GM21526 (cell line): ENCODE data around the gene ATP6AP1.
"Not testable (repeated sequence)": the region's sequence is repeated elsewhere in the genome, so short reads cannot be mapped to it uniquely, and the experiment has no call there.

Source experiments
- ATAC-seq: cut with Tn5 transposase; IDR thresholded peaks from one replicate; pipeline ENCODE4 v1.9.1; 2021; ENCODE audit warnings: moderate library complexity; ENCODE audit not compliant: unreplicated experiment, low FRiP score

The ATP6AP1 gene

DNA sequence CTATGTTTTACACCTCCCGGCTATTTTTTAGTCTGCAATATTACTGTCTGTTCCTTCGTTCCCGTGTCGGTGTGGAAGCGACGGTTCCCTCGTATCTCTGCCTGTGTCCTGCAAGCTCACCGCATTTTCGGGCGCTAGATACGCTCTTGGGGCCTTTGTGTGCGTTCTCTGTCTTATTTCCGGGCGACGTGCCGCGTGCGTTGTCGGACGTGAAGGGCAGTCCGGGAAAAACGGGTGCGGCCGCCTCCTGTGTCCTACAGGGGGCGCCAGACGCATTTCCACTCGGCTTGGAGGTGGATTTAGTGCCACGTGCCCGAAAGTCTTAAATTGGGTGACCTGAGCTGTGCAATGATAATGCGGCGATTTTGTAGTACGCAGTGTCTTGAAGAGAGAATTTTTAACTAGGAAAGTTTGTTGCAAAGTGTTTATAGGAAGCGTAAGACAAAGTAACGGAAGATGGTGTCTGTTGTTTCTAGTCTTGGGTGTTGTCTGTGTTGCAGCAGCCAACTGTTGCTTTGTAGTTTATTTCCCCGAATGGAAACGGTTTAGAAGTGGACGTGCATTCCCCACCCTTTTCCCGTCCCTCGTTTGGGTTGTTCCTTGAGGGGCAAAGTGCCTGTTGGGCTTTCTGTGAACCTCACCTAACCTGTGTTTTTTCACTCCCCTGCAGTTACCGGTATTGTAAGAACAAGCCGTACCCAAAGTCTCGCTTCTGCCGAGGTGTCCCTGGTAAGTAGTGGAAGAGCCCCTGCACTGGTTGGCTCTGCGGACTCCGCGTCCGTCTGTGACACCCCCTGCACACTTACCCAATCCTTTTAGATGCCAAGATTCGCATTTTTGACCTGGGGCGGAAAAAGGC, 29.6 kb upstream of the ATP6AP1 start:
- peak; percentile 22 for ATAC-seq

GRCh38 chrX:154399527-154400368, 28.7 kb upstream of the ATP6AP1 start:
- ATAC-seq = no peak

- not testable (repeated sequence) for ATAC-seq
Observed at GRCh38 chrX:154400369-154400817, 28.1 kb upstream of the ATP6AP1 start.

GRCh38 chrX:154401045-154401799, 27.3 kb upstream of the ATP6AP1 start:
- ATAC-seq = no peak

DNA sequence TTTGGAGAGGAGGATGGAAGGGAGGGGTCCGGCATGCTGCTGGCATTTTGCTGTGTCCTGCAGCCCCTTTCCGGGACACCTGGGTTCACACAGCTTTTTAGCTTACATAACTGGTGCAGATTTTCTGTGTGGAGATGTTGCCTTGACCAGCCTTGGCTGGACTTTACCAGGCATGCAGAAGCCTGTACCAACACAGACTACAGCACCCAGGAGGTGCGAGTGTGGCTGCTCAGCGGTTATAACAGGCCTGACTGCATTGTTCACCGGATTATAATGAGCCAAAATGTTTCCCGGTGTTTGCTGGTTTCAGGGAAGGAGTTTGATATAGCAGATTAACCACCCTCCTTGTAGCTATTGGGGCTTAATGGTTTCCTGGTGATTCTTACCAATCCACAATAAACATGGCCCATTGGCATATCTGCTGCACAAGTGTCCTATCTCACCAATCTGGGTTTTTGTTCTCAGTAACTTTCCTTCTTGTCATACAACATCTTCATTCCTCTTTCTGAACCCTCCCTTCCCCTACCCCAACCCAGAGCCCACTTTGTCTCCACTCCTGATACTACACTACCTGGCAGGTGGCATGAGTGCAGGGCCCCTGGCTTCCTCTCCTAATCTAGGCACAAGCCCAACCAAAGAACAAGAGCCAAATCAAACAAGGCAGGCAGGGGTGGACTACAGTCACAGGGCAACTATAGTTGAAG, 26.4 kb upstream of the ATP6AP1 start:
- ATAC-seq = no peak

- ATAC-seq = no peak
Observed at GRCh38 chrX:154402622-154403127, 25.8 kb upstream of the ATP6AP1 start.

GRCh38 chrX:154403192-154403591, 25.3 kb upstream of the ATP6AP1 start:
- ATAC-seq = no peak

GRCh38 chrX:154403858-154404257, 24.6 kb upstream of the ATP6AP1 start:
- no peak for ATAC-seq

- no peak for ATAC-seq
Observed at GRCh38 chrX:154404625-154405192, 23.8 kb upstream of the ATP6AP1 start.

GRCh38 chrX:154408659-154409221, 19.7 kb upstream of the ATP6AP1 start:
- ATAC-seq = no peak

GRCh38 chrX:154409222-154409871, 19.1 kb upstream of the ATP6AP1 start, which contains the start of gene DNASE1L1:
Gene DNASE1L1 (minus strand): TSS chrX:154409254. CDS start chrX:154405568, 3,686 bp downstream.
- no peak for ATAC-seq

DNA sequence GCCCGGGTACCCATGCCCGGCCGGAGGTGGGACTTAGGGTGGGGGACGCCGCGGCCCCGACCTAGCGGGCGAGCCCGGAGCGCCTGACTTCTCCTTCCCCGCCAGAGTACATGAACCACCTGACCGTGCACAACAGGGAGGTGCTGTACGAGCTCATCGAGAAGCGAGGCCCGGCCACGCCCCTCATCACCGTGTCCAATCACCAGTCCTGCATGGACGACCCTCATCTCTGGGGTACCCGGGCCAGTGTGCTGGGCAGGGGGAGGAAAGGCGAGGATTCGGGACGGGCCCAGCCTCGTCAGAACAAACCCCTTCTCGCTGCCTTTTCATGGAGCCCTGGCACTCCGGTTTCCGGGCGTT, 16.5 kb upstream of the ATP6AP1 start:
- ATAC-seq = no peak

DNA sequence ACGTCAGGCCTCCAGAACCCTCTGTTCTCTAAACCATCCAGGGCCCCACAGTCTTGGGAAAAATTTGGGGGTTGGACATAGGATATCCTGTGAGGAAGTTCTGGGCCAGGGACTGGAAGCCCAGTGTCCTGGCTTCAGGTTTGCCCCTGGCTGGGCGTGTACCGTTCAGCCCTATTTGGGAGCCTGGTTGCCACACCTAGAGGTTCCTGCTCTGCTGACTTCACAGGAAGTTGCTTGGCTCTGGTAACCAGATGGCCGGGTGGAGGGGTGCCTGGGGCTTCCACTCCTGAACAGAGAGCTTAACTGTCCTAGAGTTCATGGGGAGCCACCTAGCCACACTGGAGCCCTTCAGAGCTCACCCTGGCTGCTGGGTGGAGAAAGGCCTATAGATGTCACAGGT, 16.0 kb upstream of the ATP6AP1 start:
- no peak for ATAC-seq

DNA sequence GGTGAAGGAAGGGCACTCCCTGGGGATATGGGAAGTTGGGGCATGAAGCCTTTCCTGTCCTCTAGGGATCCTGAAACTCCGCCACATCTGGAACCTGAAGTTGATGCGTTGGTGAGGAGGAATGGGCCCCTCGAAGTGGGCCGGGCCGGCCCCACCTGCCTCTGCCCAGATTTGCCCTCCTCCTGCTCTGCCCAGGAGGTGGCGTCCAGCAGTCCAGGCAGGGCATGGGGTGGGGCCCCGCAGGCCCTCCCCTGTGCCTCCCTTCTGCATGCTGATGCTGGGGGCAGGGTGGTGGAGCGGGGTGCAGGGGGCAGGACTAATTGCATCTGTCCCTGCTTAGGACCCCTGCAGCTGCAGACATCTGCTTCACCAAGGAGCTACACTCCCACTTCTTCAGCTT, 15.3 kb upstream of the ATP6AP1 start:
- no peak for ATAC-seq

DNA sequence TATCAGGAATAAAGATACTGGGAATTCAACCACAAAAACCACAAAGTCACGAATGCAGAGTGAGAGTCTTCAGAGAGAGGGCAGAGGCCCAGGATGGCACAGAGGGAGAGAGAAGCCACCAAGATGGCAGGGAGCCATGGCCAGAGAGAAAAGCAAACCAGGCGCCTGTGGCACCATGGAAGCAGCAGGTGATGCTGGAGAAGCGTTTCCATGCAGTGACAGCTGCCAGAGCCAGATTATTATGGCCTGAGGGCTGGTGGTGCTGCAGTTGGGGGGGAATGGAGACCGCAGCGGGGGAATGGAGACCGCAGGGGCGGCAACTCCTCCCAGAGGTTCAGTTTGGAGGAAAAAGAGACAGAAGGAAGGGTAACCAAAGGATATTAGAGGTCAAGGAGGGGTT, 11.3 kb upstream of the ATP6AP1 start:
- no peak for ATAC-seq

DNA sequence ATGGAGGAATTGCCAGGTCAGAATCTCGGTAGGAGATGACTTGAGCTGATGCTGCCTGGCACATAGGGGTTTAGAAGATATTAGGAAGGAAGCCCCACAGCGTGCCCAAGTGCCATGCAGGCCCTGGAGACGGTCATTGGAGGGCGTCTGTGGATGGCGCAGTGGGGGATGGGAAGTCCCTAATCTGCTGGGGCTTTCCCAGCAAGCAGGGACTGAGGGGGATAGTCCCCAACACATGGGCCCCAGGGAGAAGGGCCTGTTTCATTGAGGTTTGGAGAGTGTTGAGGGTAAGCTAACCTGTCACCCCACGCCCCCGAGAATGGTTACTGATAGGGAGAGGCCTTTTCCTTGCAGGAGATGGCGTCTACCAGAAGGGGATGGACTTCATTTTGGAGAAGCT, 9.3 kb upstream of the ATP6AP1 start:
- ATAC-seq = no peak

DNA sequence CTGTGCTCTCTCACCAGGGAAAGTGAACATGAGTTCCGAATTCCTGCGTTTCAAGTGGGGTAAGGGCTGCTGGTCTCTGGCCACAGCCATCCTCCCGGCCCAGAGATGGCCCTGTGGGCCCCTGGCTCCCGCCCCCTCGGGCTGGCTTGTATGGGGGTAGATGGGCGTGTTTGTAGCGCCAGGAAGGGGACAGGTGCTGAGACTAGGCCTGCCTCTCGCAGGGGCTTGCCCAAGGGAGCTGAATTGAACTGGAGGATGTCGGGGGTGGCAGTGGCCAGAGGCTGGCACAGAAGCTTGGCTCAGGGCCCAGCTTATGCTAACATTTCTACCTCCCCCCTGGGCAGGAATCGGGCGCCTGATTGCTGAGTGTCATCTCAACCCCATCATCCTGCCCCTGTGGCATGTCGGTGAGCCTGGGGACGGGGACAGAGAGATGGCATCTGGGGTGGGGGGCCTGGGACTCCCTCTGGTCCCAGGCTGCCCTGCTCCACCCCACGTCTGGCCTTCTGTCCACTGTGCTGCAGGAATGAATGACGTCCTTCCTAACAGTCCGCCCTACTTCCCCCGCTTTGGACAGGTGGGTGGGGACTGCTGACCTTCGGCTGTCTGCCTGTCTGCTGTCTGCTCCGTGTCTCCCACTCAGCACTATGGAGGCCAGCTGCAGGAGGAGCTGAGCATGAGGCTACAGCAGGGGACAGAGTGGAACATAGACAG, 8.6 kb upstream of the ATP6AP1 start:
- no peak for ATAC-seq

- no peak for ATAC-seq
Observed at GRCh38 chrX:154420402-154420756, 8.1 kb upstream of the ATP6AP1 start.
